HG03469 (cell line): ENCODE measurements around the gene ZNF341.
A peak's percentile ranks its signal among the peaks of the same experiment; 100 is the strongest.

ENCODE experiments used
- ATAC-seq: cut with Tn5 transposase; IDR thresholded peaks from one replicate; pipeline ENCODE4 v1.9.1; 2021; ENCODE audit warnings: mild to moderate bottlenecking, moderate library complexity, moderate number of reproducible peaks; ENCODE audit not compliant: unreplicated experiment

Gene ZNF341

GRCh38 chr20:33701629-33702450 is 30.0 kb upstream of the ZNF341 start:
- ATAC-seq, result no peak

GRCh38 chr20:33702861-33703260 is 28.9 kb upstream of the ZNF341 start:
- ATAC-seq, result no peak

- no peak for ATAC-seq
Measured at GRCh38 chr20:33703498-33704137, 28.2 kb upstream of the ZNF341 start.

- ATAC-seq, result no peak
Measured at GRCh38 chr20:33704197-33704924, 27.4 kb upstream of the ZNF341 start.

- no peak for ATAC-seq
Measured at GRCh38 chr20:33707668-33708067, 24.1 kb upstream of the ZNF341 start.

- ATAC-seq, result no peak
Measured at GRCh38 chr20:33709398-33709797, 22.4 kb upstream of the ZNF341 start.

- ATAC-seq, result no peak
Measured at GRCh38 chr20:33709905-33710541, 21.8 kb upstream of the ZNF341 start.

GRCh38 chr20:33710681-33711445 is 20.9 kb upstream of the ZNF341 start:
- no peak for ATAC-seq

GRCh38 chr20:33711446-33711738 is 20.4 kb upstream of the ZNF341 start:
- no peak for ATAC-seq

GRCh38 chr20:33713865-33714367 is 17.9 kb upstream of the ZNF341 start:
- no peak for ATAC-seq

- no peak for ATAC-seq
Measured at GRCh38 chr20:33716498-33716897, 15.3 kb upstream of the ZNF341 start.

- ATAC-seq, result no peak
Measured at GRCh38 chr20:33719277-33719988, 12.4 kb upstream of the ZNF341 start.

GRCh38 chr20:33719989-33720709 is 11.6 kb upstream of the ZNF341 start, which contains the start of gene PXMP4:
Gene PXMP4 (minus strand): TSS chr20:33720310. CDS start chr20:33720207, 103 bp downstream.
- ATAC-seq, result peak; percentile 89

GRCh38 chr20:33721391-33722140 is 10.2 kb upstream of the ZNF341 start:
- no peak for ATAC-seq

GRCh38 chr20:33724439-33725094 is 7.2 kb upstream of the ZNF341 start:
- ATAC-seq, result no peak

GRCh38 chr20:33725607-33726264 is 6.1 kb upstream of the ZNF341 start:
- ATAC-seq, result no peak

- ATAC-seq, result no peak
Measured at GRCh38 chr20:33727115-33727479, 4.7 kb upstream of the ZNF341 start.
